Activated effector memory CD4-positive, alpha-beta T cell treated with Interleukin-2 at 50 U/mL for 16 hours (primary cell): ENCODE data around the gene PER2.
A peak's percentile ranks its signal among the peaks of the same experiment; 100 is the strongest.
"Not testable (repeated sequence)": the region's sequence is repeated elsewhere in the genome, so short reads cannot be mapped to it uniquely, and the experiment has no call there.

Experiments
- DNase-seq: peaks from one replicate; pipeline ENCODE4 v3.0.0-alpha.2; 2020

Gene PER2

DNA sequence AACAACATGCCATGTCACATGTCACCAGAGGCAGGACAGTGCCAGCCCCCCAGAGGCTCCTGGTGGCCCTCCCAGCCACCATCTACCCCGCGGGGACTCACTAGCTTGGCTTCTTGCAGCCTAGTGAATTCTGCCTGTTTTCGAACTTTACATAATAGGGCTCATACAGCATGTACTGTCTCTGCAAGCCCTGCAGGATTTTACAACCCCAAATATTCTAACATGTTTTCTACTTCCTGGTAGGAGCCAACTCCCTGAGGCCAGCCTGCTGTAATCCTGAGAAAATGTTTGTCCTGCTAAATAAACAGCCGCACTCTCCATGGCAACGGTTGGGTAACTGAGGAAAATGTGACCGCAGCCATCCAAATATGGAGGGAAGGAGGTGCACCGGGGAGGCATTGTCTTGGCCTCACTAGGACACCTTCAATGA lies 2.7 kb downstream of the PER2 start:
- DNase-seq: no peak

DNA sequence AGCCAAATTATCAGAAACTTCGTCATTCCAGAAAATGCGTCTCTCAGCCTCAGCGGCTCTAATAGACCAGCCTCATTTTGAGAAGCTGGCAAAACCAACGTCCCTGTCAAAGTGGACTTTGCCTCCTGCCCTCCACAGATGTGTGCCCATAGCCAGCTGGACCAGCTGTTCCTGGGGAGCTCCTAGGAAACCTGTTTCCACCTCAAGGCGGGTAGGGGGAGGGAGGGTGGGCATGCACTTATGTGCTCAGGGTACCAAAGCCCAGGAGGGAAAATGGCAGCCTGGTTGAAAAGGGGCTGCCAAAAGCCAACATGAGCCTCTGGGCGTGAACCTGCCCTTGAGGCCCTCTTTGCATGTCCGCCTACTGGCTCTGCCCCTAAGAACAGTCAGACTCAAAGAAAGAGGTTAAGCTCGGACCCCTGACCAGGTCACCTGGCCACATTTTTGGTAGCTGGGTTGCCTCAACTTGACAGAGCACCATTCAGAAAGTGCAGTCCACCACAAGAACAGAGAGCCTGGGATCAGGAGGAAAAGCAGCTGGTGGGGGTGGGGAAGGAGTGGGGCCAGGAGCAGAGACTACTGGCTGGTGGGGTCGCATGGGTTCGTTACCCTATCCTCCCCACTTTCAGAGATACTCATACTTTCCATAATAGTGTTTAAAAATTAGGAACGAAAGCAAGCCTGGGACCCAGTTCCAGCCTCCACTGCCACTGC lies 3.5 kb downstream of the PER2 start:
- DNase-seq: no peak

DNA sequence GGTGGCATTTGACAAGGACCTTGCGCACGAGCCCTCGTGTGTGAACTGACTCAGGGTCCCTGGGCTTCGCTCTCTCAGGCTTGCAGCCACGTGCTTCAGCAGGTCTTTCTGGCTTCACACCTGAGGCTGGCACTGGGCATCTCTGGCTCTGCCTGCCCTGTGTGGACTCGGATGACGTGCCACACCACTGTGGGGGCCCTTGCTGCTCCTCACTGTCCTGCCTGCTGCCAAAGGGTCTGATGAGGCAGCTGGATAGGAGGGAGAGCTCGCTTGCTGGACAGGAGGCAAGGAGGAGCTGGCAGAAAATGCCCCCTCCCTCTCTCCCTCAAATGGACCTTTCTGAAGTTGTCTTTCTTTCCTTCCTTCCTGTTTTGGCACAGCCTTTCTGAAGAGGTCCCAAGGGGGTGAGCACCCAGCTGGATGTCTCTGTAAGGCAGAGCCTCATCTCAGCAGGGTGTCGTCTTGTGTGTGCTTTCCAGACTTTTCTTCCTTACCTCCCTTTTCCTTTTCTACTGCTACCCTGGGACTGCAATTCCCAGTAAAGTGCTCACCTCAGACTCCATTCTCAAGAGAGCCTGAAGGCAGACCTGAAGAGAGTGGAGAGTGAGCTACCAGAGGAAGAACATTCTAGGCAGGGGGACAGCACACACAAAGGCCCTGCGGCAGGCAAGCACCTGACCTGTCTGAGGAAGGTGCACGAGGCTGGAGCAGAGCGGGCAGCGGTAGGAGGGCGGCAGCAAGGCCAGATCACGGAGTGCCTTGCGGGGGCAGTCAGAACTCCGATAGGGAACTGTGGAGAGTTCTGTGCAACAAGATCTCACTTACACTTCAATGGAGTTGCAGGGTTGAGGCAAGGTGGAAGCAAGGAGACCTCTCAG lies 5.3 kb downstream of the PER2 start:
- DNase-seq: no peak

DNA sequence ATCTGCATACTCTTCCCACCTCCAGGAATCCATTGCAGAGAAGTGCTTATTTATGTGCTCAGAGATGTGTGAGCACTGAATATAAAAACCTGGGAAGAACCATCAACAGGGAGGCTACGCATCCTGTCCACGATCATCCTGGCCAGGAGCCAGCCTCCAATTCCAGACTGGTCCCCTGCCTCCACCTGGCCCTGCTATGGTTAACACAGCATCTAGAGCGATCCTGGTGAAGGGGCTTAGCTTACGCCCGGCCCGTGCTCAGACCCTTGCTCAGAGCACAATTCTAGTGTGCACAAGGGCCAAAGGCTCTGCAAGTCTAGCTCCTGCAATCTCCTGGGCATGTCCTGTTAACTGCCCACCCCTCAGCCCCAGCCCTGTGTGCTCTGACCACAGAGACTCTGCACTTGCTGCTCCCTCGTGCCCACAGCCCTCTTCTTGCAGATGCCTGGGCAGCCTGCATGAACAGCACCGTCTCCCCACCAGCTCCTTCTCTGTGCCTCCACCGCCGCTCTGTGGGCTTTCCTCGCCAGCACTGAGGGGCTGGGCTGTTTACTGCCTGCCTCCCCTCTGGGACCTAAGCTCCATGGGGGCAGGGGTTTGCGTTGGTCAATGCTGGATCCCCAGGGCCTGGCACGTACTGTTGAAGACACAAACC lies 6.5 kb downstream of the PER2 start:
- no peak for DNase-seq

DNA sequence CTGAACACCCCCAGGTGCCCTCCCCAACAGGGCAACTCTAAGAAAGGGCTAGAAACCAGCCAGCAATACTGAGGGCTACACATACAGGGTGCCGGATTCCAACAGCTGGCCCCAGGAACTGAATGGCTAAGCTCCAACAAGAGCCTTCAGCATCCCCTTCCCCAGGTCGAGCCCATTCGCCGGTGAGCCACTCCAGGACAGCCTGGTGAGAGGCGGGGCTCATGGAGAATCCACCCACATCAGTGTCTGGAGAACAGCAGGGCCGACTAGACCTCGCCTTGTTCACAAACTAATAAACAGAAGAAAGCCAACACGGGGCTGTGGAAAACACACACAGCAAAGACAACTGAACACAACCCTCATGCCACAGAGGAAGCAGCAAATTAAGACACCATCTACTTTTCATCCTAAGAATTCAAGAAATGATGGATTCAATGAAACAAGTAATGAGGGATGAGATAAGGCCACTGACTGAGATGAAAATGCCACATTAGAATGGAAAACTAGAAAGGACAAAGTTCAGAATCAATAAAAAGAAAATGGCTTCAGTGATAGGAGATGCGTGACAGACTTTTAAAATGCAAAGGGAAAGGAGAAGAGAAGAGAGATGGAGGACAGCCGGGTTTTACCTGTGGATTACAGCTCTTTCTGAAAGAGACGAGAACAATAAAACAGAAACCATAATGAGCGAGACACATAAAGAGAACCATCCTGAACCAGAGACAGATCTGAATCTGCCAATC lies 8.2 kb downstream of the PER2 start:
- no peak for DNase-seq

DNA sequence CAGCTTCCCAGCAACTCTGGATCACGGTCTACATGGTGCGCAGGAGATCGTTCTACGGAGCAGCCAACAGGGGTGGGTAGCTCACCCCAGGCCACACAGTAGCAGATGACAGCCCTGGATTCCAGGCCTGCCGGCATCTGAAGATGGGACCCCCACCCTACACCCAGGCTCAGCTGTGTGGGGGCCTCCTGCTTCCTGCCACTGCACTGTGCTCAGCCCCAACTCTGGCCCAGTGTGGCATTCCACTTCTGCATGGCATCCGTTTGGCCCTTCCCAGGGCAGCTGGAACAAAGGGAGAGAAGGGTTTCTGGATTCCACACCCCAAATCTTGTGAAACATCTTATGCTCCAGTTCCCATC lies 9.1 kb downstream of the PER2 start:
- DNase-seq: no peak

DNA sequence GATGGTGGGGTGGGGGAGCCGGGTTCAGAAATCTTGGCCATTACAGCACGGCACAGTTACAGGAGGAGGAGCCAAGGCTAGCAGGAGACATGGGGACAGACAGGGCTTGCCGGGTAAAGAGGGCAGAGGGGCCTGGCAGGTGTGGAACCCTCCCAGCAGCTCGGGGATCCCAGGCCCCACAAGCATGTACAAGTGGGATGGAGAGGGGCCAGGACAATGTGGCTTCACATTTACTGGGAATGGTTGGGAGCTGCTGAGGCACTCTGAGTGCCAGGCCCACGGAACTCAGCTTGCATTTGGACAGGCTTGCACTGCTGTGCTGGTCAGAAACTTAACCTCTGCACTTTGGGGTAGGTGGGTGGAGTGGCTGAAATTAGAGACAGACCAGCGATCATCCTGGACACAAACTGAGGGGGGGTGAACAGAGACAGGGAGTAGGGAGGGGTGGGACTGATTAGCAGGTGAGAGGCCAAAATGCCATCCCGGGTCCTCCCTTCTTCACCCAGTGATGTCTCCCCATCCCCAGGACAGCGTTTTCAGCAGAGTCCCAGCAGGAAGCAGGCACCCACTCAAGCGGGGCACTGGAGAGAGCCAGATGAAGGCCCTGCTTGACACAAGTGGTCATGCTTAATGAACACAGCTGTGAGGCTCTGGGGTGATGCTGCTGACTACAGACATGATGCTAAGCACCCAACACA lies 9.6 kb downstream of the PER2 start:
- DNase-seq: no peak

DNA sequence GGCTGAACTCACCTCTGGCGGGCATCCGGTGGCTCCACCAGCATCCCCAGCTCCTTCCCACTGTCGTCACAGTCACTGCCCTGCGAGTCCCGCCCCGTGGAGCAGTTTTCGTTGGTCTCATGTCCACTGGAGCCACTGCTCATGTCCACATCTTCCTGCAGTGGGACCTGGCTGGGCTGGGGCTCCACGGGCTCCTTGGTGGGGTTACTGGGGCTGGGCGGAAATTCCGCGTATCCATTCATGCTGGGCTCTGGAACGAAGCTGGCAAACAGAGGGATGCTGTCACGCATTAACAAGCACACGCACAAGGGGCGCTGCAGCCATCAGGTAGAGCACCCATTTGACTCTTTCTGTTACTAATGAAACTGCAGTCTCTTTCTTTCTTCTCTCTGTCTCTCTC lies 10.7 kb downstream of the PER2 start:
- no peak for DNase-seq

DNA sequence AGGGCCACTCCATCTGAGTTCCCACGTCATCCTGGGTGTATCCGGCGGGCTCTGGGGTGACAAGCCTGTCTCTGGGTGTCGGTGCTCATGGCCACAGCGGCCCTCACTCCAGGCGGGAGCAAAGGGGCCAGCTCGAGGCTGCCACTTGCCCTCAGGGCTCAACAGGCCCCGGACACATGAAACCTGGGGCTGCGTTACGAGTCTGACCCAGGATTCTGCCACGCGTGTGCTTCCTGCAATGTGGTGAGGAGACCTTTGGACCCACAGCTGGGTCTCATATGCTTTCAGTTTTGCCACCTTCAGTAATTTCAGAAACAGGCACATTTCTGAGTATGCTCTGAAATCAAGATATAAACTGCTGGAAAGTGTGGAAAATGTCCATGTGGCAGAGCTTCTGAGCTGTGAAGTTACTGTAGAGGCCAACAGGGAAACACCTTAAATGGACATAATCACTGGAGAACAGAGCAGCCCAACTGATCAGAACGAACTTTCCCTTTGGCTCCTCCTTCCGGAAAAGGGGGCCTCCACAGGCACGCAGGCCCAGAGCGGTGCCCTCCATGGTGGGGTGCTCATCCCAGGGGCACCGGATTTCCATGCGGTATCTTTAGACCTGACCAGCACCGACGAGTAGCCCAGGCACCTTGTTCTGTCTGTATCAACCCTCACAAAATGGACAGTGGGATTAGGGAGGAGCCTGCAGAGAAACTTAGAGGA lies 14.1 kb downstream of the PER2 start:
- no peak for DNase-seq

DNA sequence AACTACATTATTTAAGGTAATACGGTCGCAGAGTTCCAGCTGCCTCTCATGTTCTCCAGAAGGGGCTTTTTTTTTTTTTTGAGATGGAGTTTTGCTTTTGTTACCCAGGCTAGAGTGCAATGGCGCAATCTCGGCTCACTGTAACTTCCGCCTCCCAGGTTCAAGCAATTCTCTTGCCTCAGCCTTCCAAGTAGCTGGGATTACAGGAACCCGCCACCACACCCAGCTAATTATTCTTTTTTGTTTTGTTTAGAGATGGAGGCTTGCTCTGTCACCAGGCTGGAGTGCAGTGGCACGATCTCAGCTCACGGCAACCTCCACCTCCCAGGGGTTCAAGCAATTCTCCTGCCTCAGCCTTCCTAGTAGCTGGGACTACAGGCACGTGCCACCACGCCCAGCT lies 15.0 kb downstream of the PER2 start:
- not testable (repeated sequence) for DNase-seq

DNA sequence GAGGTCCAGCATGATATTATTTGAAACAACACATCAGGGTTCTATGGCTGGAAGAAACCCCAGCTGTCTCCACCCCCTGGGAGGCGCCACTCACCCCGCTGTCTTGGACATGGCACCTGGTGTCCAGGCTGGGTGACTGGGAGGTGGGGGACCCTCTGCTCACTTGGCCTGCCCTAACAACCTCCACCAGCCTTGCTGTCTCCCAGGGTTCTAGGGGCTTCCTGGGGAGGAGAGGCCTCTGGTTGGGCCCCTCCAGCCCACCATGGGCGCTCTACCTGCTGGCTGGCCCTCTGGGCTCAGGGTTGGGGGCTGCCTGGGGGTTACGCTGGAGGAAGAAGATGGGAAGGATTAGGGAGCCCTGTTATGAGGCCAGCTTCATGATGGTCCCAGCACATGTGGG lies 16.3 kb downstream of the PER2 start:
- DNase-seq: no peak

DNA sequence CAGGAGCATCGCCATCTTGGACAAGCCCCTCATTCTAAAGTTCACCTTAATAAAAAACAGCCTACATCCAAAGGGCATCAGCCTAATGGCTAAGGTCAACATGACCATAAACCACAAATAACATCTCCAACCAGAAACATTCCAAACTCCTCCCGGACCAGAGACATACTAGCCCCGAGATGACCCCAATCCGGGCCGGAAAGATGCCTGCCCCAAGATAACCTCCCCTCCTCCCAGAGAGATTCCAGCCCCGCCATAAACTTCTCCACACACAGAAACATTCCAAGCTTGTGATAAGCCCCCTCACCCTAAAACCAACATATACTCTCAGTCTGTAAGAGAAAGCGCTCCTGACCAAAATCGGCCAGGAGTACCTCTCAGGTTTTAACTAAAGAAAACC lies 16.7 kb downstream of the PER2 start:
- not testable (repeated sequence) for DNase-seq

DNA sequence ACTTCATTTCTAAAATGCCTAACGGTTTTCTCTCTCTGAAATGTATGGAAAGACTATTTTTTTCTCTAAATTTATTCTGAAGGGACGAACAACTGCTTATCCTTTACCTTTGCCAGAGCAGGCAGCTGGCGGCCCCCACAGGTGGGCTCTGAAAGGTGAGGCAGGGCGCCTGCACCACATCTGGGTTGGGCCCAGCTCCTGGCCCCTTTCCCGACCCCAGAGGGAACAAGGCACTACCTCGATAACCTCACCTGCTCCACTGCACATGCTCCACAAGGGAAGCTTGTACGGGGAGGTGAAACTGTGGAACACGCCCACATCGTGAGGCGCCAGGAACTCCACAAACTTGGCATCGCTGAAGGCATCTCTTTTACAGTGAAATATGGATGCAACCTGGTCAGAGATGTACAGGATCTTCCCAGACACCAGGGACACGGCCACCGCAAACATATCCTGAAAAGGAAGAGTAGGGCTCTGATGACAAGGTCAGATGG lies 17.3 kb downstream of the PER2 start:
- DNase-seq: no peak

DNA sequence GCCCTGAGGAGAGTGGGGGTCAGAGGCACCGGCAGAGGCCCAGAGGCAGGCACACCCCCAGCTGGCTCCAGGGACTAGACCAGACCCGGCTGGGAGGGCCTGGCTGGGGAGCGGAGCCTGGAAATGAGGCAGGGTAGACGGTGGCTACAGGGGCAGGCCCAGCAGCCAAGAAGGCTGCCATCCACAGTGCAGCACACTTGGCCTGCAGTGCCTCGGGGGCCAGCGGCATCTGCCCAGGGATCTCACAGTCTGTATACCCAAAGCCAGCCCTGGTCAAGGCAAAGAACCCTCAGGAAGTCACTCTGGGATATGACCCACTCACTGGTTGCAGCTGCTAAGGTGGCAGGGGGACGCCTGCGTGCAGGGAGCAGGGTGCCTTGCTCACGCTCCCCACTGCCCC lies 17.8 kb downstream of the PER2 start:
- no peak for DNase-seq

DNA sequence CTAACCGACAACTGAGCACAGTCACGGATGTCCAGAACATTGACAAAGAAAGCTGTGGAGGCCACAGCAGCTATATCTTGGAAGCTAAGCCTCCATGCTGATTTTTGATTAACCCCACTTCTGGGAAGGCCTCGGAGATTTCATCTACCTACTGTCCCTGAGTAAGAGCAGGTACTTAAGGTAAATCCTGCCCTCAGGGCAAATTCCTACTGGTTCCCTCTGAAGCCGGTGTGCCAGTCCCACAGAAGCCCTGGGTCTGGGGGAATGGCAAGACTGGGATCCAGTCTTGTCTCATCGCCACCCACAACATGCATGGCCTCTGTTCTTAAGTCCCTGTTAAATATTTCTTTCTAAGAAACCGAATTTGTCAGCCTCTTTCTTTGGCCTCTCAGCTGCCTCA lies 18.7 kb downstream of the PER2 start:
- DNase-seq: no peak

DNA sequence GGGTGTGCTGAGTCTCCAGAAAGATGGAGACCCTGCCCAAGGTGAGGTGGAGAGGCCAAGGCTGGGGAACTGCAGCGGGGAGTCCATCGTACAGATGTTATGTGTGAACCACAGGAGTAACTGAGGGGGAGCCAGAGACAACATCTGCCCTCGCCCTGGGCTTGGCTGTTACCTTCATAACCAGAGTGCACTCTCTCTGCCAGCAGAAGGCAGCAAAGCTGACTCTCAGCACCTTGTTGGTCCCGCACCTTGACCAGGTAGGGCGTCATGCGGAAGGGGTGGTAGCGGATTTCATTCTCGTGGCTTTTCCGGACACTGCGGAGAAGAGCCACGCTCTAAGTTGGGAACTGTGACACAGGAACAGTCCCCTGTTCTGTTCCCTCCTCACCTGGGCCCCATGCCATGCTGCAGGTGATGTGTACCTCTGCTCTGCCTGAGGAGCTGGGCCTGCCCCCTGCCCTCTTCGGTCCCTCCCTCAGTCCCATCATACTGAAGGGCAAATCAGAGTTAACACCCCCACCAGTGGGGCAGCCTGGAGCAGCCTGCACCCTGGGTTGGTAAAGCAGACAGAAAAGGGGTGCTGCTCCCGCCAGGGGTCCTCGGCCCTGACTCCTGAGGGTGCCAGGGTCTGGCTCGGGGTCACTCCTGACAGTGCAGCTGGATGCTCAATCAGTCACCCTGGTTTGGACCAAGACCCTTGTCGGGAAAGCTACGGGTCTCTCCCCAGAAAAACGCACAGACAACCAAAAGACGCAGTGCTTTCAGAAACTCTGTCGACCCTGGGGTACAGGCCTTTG lies 20.3 kb downstream of the PER2 start:
- no peak for DNase-seq

DNA sequence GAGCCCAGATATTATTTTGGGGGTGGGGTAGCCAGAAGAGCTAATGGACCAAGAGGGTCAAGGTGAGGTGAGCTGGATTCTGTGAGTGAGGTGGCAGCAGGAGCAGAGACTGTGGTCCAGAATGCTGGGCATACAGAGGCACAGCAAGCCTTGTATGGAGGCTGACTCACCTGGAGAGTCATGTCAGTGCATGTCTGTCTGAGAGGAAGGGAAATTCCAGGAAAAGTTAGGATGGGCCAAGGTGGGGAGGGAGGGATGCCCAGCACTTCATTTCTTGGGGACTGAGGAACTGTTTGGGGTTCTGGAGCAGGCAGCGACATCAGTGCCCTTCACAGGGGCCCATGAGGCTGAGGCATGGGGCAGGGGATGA lies 21.1 kb downstream of the PER2 start:
- no peak for DNase-seq

DNA sequence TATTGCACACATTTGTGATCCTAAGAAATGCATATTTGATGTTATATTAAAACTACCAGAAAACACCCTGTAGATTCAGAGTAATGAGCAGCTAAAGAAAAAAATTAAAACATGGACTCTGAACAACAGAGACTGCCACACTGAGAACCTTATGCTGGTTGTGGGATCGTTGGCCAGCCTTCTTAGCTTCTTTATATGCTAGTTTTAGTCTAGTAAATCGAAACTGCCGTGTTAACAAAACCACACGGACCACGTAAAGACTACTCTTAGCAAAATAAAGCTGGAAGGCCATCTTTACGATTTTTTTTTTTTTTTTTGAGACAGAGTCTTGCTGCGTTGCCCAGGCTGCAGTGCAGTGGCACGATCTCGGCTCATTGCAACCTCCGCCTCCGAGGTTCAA lies 22.8 kb downstream of the PER2 start:
- DNase-seq: no peak

DNA sequence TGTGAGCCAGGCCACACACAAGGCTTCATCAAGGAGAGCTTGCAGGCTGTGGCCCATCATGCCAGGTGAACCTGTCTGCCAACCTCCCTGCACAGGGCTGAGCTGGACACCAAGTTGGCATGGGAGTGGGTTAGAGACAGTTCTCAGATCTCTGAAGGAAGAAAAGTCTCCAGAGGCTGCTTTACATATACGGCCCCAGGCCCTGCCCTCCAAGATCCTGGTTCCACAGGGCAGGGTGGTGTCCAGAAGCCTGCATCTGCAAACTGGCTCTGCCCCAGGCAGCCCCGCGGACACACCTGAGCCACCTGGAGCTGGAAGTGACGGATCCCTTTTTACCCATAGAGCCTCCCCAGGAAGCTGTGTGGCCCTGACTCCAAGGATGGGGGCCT lies 24.3 kb downstream of the PER2 start:
- DNase-seq: no peak

DNA sequence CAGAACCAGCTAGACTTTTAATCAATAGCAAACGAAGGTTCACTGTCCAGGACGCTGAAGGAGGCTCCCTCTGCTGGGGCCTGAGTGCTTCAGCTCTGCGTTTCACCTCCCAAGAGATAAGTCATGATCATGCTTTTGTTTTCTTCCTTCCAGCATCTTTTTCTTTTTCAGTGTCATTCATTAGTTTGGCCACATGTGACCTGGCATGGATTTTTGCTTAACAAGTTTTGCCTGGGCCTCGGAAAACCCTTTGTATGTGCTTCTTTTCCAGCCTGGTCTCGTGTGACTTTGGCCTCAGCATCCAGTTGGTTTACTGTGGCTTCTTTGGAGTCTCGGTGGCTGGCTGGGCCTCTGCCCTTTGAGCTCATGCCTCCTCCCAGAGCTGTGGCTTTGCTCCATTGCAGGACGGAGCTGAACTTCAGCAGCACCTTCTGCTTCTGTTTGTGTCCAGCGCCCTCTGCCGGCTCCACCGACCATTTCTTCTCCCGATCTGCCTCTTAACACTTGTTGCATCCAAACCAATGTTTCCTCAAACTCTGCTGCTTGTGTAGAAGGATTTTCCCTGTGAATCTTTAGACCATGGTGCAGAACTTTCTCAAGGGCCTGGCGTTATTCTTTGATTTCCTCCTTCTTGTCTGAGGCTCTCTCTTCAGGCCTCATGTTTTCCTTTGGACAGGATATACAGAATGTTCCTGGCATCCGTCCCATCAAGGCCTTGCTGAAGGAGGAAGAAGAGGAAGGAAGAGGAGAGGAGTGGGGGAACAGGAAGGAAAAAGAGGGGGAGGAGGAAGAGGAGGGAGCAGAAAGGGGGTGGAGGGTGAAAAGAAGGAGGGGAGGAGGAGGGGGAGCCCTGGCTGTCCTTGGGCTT lies 25.0 kb downstream of the PER2 start:
- DNase-seq: peak; percentile 60
